HEK293 (cell line): Measurements from ENCODE around the gene HMCN2.

Experiments
- CTCF ChIA-PET: fragments of 350-600 bp; formaldehyde crosslinking; extraction: SDS; loops from one replicate; lab custom pipeline; 2021; ENCODE audit warnings: antibody characterized with exemption; lab: Yijun Ruan, JAX
- POLR2A ChIA-PET: fragments of 300-600 bp; formaldehyde crosslinking; extraction: SDS; loops from one replicate; lab custom pipeline; 2020; ENCODE audit warnings: antibody characterized with exemption, inconsistent platforms; lab: Yijun Ruan, JAX
- H3K27ac ChIP-seq: fragments of 200-500 bp; sonication (Bioruptor generic); 2 replicates; pipeline ENCODE4 v1.5.1; 2014; ENCODE audit warnings: low read depth, low read length, control low read depth, inconsistent platforms; ENCODE audit errors: extremely low read depth
- H3K36me3 ChIP-seq, 2 experiments: fragments of 200-500 bp in 1 of 2; sonication (Bioruptor generic) in 1 of 2; 1 replicate in 1 of 2; 2 replicates in 1 of 2; pipeline ENCODE4 v1.5.1; 2014 to 2017; ENCODE audit warnings: inconsistent platforms in 2 of 2, low read length in 2 of 2; ENCODE audit not compliant: control insufficient read depth in 2 of 2, insufficient read depth in 1 of 2
- H3K4me1 ChIP-seq: fragments of 200-500 bp; sonication (Bioruptor generic); 2 replicates; pipeline ENCODE4 v1.5.1; 2014; ENCODE audit warnings: mild to moderate bottlenecking, low read length, inconsistent platforms; ENCODE audit not compliant: control insufficient read depth, insufficient read depth
- H3K4me3 ChIP-seq: 2 replicates; pipeline ENCODE4 v1.5.1; 2011; ENCODE audit warnings: low read depth, mild to moderate bottlenecking, control low read depth, low read length, moderate library complexity
- H3K9me3 ChIP-seq: fragments of 200-500 bp; sonication (Bioruptor generic); 2 replicates; pipeline ENCODE4 v1.5.1; 2014; ENCODE audit warnings: low read depth, low read length, inconsistent platforms; ENCODE audit not compliant: control insufficient read depth, insufficient read depth
- EGR2 ChIP-seq: fragments of 450-650 bp; formaldehyde crosslinking; IDR thresholded peaks from 2 replicates; pipeline ENCODE4 v1.5.1; 2016; ENCODE audit warnings: low read depth, missing biosample characterization, missing genetic modification characterization
- KLF1 ChIP-seq: fragments of 450-650 bp; formaldehyde crosslinking; IDR thresholded peaks from 2 replicates; pipeline ENCODE4 v1.5.1; 2016; ENCODE audit warnings: missing biosample characterization, missing genetic modification characterization
- ZFHX2 ChIP-seq: fragments of 450-650 bp; formaldehyde crosslinking; conservative IDR thresholded peaks from 2 replicates; pipeline ENCODE4 v1.5.1; 2016; ENCODE audit warnings: missing biosample characterization, missing genetic modification characterization
- ZIC2 ChIP-seq: fragments of 450-650 bp; formaldehyde crosslinking; IDR thresholded peaks from 2 replicates; pipeline ENCODE4 v1.5.1; 2016; ENCODE audit warnings: missing biosample characterization, missing genetic modification characterization
- ZNF112 ChIP-seq: fragments of 450-650 bp; formaldehyde crosslinking; IDR thresholded peaks from 2 replicates; pipeline ENCODE4 v1.5.0; 2017; ENCODE audit warnings: missing biosample characterization, missing genetic modification characterization
- ZNF19 ChIP-seq: fragments of 450-650 bp; formaldehyde crosslinking; IDR thresholded peaks from 2 replicates; pipeline ENCODE4; 2016; ENCODE audit warnings: missing biosample characterization, missing genetic modification characterization, low read depth
- ZNF248 ChIP-seq: fragments of 450-650 bp; formaldehyde crosslinking; IDR thresholded peaks from 2 replicates; pipeline ENCODE4 v1.5.1; 2017; ENCODE audit warnings: missing biosample characterization, missing genetic modification characterization
- ZNF747 ChIP-seq: fragments of 450-650 bp; formaldehyde crosslinking; IDR thresholded peaks from 2 replicates; pipeline ENCODE4 v1.5.1; 2016; ENCODE audit warnings: missing biosample characterization, missing genetic modification characterization
- ZNF843 ChIP-seq: fragments of 450-650 bp; formaldehyde crosslinking; IDR thresholded peaks from 2 replicates; pipeline ENCODE4 v1.5.1; 2016; ENCODE audit warnings: missing biosample characterization, missing genetic modification characterization
- TF ChIP-seq, protein P1 (sequence below): fragments of 450-650 bp; formaldehyde crosslinking; IDR thresholded peaks from 2 replicates; pipeline ENCODE4 v1.5.1; 2016; ENCODE audit warnings: missing biosample characterization, missing genetic modification characterization
- TF ChIP-seq, protein P2 (sequence below): fragments of 450-650 bp; IDR thresholded peaks from 2 replicates; pipeline ENCODE4 v1.5.1; 2018; ENCODE audit warnings: missing biosample characterization, mild to moderate bottlenecking, missing genetic modification characterization
- TF ChIP-seq, protein P3 (sequence below): fragments of 450-650 bp; formaldehyde crosslinking; IDR thresholded peaks from 2 replicates; pipeline ENCODE4 v1.5.1; 2016; ENCODE audit warnings: missing biosample characterization, missing genetic modification characterization, borderline replicate concordance
- TF ChIP-seq, protein P4 (sequence below): fragments of 450-650 bp; formaldehyde crosslinking; IDR thresholded peaks from 2 replicates; pipeline ENCODE4 v1.5.1; 2016; ENCODE audit warnings: missing biosample characterization, missing genetic modification characterization

The HMCN2 gene

DNA sequence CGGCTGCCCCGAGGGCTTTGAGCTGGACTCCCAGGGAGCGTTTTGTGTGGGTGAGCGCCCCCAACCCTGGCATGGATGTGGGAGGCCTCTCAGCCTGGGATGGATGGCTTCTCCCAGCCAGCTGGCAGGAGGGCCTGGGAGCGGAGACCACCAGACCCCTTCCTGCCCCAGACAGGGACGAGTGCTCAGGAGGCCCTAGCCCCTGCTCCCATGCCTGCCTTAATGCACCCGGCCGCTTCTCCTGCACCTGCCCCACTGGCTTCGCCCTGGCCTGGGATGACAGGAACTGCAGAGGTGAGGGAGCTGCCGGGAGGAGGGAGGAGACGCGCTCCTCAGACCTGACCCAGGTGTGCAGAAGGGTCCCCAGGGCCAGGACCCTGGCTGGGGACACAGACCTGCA lies 161.8 kb downstream of the HMCN2 start:
- ChIA-PET CTCF (no interaction called here), POLR2A (no interaction called here)
- TF ChIP-seq, protein P1, sequence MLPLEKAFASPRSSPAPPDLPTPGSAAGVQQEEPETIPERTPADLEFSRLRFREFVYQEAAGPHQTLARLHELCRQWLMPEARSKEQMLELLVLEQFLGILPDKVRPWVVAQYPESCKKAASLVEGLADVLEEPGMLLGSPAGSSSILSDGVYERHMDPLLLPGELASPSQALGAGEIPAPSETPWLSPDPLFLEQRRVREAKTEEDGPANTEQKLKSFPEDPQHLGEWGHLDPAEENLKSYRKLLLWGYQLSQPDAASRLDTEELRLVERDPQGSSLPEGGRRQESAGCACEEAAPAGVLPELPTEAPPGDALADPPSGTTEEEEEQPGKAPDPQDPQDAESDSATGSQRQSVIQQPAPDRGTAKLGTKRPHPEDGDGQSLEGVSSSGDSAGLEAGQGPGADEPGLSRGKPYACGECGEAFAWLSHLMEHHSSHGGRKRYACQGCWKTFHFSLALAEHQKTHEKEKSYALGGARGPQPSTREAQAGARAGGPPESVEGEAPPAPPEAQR (tag by site-specific recombination): no peak
- TF ChIP-seq, protein P2, sequence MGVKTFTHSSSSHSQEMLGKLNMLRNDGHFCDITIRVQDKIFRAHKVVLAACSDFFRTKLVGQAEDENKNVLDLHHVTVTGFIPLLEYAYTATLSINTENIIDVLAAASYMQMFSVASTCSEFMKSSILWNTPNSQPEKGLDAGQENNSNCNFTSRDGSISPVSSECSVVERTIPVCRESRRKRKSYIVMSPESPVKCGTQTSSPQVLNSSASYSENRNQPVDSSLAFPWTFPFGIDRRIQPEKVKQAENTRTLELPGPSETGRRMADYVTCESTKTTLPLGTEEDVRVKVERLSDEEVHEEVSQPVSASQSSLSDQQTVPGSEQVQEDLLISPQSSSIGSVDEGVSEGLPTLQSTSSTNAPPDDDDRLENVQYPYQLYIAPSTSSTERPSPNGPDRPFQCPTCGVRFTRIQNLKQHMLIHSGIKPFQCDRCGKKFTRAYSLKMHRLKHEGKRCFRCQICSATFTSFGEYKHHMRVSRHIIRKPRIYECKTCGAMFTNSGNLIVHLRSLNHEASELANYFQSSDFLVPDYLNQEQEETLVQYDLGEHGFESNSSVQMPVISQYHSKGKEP: no peak
- peak; percentile 43 for TF ChIP-seq ZFHX2
- no peaks in the 10 kb centered on the region for H3K36me3 ChIP-seq
- no peaks in the 10 kb centered on the region for H3K4me1 ChIP-seq
- no peak overlapping the region for H3K27ac ChIP-seq
- no peaks in the 10 kb centered on the region for H3K9me3 ChIP-seq
- H3K4me3 ChIP-seq: no peak overlapping the region

DNA sequence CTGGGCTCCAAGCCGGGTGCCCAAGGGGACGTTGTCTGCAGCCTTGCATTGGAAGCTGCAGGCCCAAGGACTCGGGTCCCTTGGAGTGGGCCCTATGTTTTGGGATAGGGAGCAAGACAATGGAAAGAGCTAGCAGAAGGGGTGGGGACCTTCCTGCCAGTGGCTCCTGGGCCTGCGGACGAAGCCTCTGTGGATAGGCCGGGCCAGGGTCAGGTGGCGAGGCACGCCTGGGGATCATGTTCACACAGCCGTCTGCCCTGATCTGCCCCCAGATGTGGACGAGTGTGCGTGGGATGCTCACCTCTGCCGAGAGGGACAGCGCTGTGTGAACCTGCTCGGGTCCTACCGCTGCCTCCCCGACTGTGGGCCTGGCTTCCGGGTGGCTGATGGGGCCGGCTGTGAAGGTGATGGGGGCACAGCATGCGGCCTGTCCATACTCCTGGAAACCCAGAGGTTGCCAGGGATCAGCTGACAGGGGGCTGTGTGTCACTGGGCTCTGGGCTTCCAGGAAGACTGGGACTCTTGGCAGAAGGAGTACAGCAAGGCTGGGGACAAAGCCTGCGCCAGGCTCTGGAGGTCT lies 162.6 kb downstream of the HMCN2 start:
- ChIA-PET CTCF (interaction anchor here (0.6 kb wide), 1 partner anchor 256 kb away, joined by 3 read pairs; no protein-coding TSS in a partner anchor), POLR2A (no interaction called here)
- H3K9me3 ChIP-seq: no peaks in the 10 kb centered on the region
- no peak overlapping the region for H3K4me3 ChIP-seq
- peak; percentile 73 for TF ChIP-seq ZIC2 (tag by site-specific recombination)
- TF ChIP-seq, protein P3, sequence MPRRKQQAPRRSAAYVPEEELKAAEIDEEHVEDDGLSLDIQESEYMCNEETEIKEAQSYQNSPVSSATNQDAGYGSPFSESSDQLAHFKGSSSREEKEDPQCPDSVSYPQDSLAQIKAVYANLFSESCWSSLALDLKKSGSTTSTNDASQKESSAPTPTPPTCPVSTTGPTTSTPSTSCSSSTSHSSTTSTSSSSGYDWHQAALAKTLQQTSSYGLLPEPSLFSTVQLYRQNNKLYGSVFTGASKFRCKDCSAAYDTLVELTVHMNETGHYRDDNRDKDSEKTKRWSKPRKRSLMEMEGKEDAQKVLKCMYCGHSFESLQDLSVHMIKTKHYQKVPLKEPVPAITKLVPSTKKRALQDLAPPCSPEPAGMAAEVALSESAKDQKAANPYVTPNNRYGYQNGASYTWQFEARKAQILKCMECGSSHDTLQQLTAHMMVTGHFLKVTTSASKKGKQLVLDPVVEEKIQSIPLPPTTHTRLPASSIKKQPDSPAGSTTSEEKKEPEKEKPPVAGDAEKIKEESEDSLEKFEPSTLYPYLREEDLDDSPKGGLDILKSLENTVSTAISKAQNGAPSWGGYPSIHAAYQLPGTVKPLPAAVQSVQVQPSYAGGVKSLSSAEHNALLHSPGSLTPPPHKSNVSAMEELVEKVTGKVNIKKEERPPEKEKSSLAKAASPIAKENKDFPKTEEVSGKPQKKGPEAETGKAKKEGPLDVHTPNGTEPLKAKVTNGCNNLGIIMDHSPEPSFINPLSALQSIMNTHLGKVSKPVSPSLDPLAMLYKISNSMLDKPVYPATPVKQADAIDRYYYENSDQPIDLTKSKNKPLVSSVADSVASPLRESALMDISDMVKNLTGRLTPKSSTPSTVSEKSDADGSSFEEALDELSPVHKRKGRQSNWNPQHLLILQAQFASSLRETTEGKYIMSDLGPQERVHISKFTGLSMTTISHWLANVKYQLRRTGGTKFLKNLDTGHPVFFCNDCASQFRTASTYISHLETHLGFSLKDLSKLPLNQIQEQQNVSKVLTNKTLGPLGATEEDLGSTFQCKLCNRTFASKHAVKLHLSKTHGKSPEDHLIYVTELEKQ (tag by site-specific recombination): no peak
- H3K27ac ChIP-seq: no peak overlapping the region
- H3K4me1 ChIP-seq: no peaks in the 10 kb centered on the region
- H3K36me3 ChIP-seq: no peaks in the 10 kb centered on the region

DNA sequence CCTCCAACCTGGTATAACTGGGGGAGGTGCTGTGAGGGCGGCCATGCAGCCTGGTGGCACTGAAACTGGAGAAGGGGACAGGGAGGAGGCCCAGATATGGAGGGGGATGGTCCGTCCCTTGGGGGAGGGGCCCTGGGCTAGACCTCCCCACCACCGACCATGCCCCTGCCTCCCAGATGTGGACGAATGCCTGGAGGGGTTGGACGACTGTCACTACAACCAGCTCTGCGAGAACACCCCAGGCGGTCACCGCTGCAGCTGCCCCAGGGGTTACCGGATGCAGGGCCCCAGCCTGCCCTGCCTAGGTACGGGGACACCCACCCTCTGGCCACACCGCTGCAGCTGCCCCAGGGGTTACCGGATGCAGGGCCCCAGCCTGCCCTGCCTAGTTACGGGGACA lies 163.8 kb downstream of the HMCN2 start:
- no peak overlapping the region for H3K27ac ChIP-seq
- CTCF ChIA-PET: interaction anchor here (0.6 kb wide), 1 partner anchor 920 kb away, joined by 5 read pairs; no protein-coding TSS in a partner anchor
- H3K4me3 ChIP-seq: no peak overlapping the region
- H3K4me1 ChIP-seq: no peaks in the 10 kb centered on the region
- H3K9me3 ChIP-seq: no peaks in the 10 kb centered on the region
- POLR2A ChIA-PET: interaction anchor here (0.6 kb wide), 1 partner anchor 515 kb away, joined by 3 read pairs; no protein-coding TSS in a partner anchor
- no peak for TF ChIP-seq ZNF112 (tag by site-specific recombination)
- no peak for TF ChIP-seq ZNF843 (tag by site-specific recombination)
- no peak for TF ChIP-seq KLF1 (tag by site-specific recombination)
- no peak for TF ChIP-seq ZNF248
- no peak for TF ChIP-seq ZNF19
- H3K36me3 ChIP-seq: no peaks in the 10 kb centered on the region

DNA sequence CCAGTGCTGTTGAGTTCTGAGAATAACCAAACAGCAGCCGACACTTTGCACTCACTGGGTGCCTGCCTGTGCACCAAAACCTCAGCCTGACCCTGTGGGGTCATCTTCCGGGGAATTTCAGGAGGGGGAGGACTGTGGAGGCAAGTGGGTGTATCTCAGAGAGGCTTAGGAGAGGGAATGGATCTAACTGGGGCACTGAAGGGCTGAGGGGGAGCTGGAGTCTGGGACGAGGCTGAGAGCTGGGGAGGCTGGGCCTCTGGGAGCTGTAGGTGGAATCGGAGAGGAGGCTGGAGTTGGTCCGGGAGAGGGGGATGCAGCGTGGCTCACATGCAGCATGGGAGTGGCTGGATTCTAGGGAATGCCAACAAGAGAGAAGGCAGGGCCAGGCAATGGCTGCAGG lies 164.3 kb downstream of the HMCN2 start:
- Histone ChIP-seq H3K27ac (no peak overlapping the region), H3K36me3 (no peaks in the 10 kb centered on the region), H3K4me3 (no peak overlapping the region), H3K9me3 (no peaks in the 10 kb centered on the region), H3K4me1 (no peaks in the 10 kb centered on the region)
- no peak for TF ChIP-seq ZNF747 (tag by site-specific recombination)
- peak; percentile 71 for TF ChIP-seq EGR2 (tag by site-specific recombination)
- peak; percentile 55 for TF ChIP-seq ZFHX2
- TF ChIP-seq, protein P4, sequence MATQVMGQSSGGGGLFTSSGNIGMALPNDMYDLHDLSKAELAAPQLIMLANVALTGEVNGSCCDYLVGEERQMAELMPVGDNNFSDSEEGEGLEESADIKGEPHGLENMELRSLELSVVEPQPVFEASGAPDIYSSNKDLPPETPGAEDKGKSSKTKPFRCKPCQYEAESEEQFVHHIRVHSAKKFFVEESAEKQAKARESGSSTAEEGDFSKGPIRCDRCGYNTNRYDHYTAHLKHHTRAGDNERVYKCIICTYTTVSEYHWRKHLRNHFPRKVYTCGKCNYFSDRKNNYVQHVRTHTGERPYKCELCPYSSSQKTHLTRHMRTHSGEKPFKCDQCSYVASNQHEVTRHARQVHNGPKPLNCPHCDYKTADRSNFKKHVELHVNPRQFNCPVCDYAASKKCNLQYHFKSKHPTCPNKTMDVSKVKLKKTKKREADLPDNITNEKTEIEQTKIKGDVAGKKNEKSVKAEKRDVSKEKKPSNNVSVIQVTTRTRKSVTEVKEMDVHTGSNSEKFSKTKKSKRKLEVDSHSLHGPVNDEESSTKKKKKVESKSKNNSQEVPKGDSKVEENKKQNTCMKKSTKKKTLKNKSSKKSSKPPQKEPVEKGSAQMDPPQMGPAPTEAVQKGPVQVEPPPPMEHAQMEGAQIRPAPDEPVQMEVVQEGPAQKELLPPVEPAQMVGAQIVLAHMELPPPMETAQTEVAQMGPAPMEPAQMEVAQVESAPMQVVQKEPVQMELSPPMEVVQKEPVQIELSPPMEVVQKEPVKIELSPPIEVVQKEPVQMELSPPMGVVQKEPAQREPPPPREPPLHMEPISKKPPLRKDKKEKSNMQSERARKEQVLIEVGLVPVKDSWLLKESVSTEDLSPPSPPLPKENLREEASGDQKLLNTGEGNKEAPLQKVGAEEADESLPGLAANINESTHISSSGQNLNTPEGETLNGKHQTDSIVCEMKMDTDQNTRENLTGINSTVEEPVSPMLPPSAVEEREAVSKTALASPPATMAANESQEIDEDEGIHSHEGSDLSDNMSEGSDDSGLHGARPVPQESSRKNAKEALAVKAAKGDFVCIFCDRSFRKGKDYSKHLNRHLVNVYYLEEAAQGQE (tag by site-specific recombination): no peak
- TF ChIP-seq ZIC2 (tag by site-specific recombination): no peak
- ChIA-PET CTCF (interaction anchor here (0.6 kb wide), 1 partner anchor 919 kb away, joined by 5 read pairs; no protein-coding TSS in a partner anchor), POLR2A (interaction anchor here (0.6 kb wide), 1 partner anchor 516 kb away, joined by 3 read pairs; no protein-coding TSS in a partner anchor)
